Measurements from ENCODE around the gene UCMA. TPM values are rescaled to one million over a fixed set of nuclear protein-coding genes. Genes with fewer than 3 reads are reported as not detected.

UCMA gene
- total and polyA plus RNA-seq, 9 of the 15 experiments (the other 6 are each of a cell fraction or from before 2014, with no cell fraction given) = not detected

GRCh38 chr10:13271552-13272163 lies 37.5 kb upstream of the UCMA start (continued):
- TF ChIP-seq HNRNPK (IDR thresholded peaks at IDR 0.05; ENCODE audit: low read depth, low read length, poor library complexity, severe bottlenecking) = no peak
- TF ChIP-seq MTA1 (IDR thresholded peaks at IDR 0.05; ENCODE audit: borderline replicate concordance) = no peak
- no peak for TF ChIP-seq C11orf30 (IDR thresholded peaks at IDR 0.05; ENCODE audit: low read depth)
- no peak for TF ChIP-seq YY1 (IDR thresholded peaks at IDR 0.05; ENCODE audit: borderline replicate concordance in 1 of 3, control insufficient read depth in 1 of 3, extremely low read depth in 1 of 3, insufficient read depth in 3 of 3, insufficient read length in 1 of 3, insufficient replicate concordance in 2 of 3, low read depth in 1 of 3, low read length in 2 of 3)
- TF ChIP-seq, protein P1, sequence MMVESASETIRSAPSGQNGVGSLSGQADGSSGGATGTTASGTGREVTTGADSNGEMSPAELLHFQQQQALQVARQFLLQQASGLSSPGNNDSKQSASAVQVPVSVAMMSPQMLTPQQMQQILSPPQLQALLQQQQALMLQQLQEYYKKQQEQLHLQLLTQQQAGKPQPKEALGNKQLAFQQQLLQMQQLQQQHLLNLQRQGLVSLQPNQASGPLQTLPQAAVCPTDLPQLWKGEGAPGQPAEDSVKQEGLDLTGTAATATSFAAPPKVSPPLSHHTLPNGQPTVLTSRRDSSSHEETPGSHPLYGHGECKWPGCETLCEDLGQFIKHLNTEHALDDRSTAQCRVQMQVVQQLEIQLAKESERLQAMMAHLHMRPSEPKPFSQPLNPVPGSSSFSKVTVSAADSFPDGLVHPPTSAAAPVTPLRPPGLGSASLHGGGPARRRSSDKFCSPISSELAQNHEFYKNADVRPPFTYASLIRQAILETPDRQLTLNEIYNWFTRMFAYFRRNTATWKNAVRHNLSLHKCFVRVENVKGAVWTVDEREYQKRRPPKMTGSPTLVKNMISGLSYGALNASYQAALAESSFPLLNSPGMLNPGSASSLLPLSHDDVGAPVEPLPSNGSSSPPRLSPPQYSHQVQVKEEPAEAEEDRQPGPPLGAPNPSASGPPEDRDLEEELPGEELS (CRISPR knock-in tag; IDR thresholded peaks at IDR 0.05; ENCODE audit: borderline replicate concordance) = 0 out of 2 replicates have a peak, but pooled peaks have one; percentile 28
- no peak for TF ChIP-seq THRAP3 (IDR thresholded peaks at IDR 0.05; ENCODE audit: borderline replicate concordance)
- TF ChIP-seq MAZ (CRISPR knock-in tag; conservative IDR thresholded peaks at IDR 0.05 in 1 of 2, IDR thresholded peaks at IDR 0.05 in 1 of 2) = peak in 1 of 2 experiments; percentile 60; a peak in 2 of 4 replicates
- peak; percentile 67 for TF ChIP-seq NR2C1 (IDR thresholded peaks at IDR 0.05)
- peak; percentile 69 for TF ChIP-seq NR2C1 (tag; IDR thresholded peaks at IDR 0.05)
- TF ChIP-seq, protein P2, sequence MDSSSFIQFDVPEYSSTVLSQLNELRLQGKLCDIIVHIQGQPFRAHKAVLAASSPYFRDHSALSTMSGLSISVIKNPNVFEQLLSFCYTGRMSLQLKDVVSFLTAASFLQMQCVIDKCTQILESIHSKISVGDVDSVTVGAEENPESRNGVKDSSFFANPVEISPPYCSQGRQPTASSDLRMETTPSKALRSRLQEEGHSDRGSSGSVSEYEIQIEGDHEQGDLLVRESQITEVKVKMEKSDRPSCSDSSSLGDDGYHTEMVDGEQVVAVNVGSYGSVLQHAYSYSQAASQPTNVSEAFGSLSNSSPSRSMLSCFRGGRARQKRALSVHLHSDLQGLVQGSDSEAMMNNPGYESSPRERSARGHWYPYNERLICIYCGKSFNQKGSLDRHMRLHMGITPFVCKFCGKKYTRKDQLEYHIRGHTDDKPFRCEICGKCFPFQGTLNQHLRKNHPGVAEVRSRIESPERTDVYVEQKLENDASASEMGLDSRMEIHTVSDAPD (CRISPR knock-in tag; IDR thresholded peaks at IDR 0.05) = no peak
- no peak for TF ChIP-seq DPF2 (IDR thresholded peaks at IDR 0.05)
- peak; percentile 43; the same call in 1 of the 2 replicates for TF ChIP-seq CBFA2T2 (conservative IDR thresholded peaks at IDR 0.05)
- TF ChIP-seq, protein P3, sequence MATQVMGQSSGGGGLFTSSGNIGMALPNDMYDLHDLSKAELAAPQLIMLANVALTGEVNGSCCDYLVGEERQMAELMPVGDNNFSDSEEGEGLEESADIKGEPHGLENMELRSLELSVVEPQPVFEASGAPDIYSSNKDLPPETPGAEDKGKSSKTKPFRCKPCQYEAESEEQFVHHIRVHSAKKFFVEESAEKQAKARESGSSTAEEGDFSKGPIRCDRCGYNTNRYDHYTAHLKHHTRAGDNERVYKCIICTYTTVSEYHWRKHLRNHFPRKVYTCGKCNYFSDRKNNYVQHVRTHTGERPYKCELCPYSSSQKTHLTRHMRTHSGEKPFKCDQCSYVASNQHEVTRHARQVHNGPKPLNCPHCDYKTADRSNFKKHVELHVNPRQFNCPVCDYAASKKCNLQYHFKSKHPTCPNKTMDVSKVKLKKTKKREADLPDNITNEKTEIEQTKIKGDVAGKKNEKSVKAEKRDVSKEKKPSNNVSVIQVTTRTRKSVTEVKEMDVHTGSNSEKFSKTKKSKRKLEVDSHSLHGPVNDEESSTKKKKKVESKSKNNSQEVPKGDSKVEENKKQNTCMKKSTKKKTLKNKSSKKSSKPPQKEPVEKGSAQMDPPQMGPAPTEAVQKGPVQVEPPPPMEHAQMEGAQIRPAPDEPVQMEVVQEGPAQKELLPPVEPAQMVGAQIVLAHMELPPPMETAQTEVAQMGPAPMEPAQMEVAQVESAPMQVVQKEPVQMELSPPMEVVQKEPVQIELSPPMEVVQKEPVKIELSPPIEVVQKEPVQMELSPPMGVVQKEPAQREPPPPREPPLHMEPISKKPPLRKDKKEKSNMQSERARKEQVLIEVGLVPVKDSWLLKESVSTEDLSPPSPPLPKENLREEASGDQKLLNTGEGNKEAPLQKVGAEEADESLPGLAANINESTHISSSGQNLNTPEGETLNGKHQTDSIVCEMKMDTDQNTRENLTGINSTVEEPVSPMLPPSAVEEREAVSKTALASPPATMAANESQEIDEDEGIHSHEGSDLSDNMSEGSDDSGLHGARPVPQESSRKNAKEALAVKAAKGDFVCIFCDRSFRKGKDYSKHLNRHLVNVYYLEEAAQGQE (IDR thresholded peaks at IDR 0.05; ENCODE audit: borderline replicate concordance) = peak; percentile 65; the same call in 1 of the 2 replicates
- TF ChIP-seq, protein P3 (CRISPR knock-in tag; IDR thresholded peaks at IDR 0.05; ENCODE audit: low read depth) = no peak
- peak; percentile 7 for TF ChIP-seq TBP (optimal IDR thresholded peaks at IDR 0.05; ENCODE audit: low read depth, low read length)
- peak; percentile 61; the same call in 1 of the 2 replicates for TF ChIP-seq ZFX (CRISPR knock-in tag; IDR thresholded peaks at IDR 0.05)

Data from K562 (cell line).